ENCODE measurements around the gene PLXNA4.

Gene PLXNA4

GRCh38 chr7:132161533-132161915, 414.7 kb downstream of the PLXNA4 start:
- no peak for DNase-seq (ENCODE audit: low read depth in 4 of 4, low spot score in 1 of 4)

GRCh38 chr7:132160611-132161532, 415.4 kb downstream of the PLXNA4 start:
- DNase-seq (ENCODE audit: low read depth in 4 of 4, low spot score in 1 of 4) = no peak

GRCh38 chr7:132158841-132159240, 417.4 kb downstream of the PLXNA4 start:
- DNase-seq (ENCODE audit: low read depth in 4 of 4, low spot score in 1 of 4) = no peak

GRCh38 chr7:132158166-132158565, 418.1 kb downstream of the PLXNA4 start:
- no peak for DNase-seq (ENCODE audit: low read depth in 4 of 4, low spot score in 1 of 4)

- no peak for DNase-seq (ENCODE audit: low read depth in 4 of 4, low spot score in 1 of 4)
Observed at GRCh38 chr7:132155715-132156114, 420.6 kb downstream of the PLXNA4 start.

- no peak for DNase-seq (ENCODE audit: low read depth in 4 of 4, low spot score in 1 of 4)
Observed at GRCh38 chr7:132154695-132155471, 421.4 kb downstream of the PLXNA4 start.

- DNase-seq (ENCODE audit: low read depth in 4 of 4, low spot score in 1 of 4) = no peak
Observed at GRCh38 chr7:132154248-132154647, 422.0 kb downstream of the PLXNA4 start.

GRCh38 chr7:132152131-132152889, 424.0 kb downstream of the PLXNA4 start:
- DNase-seq (ENCODE audit: low read depth in 4 of 4, low spot score in 1 of 4) = no peak

- no peak for DNase-seq (ENCODE audit: low read depth in 4 of 4, low spot score in 1 of 4)
Observed at GRCh38 chr7:132150711-132151110, 425.6 kb downstream of the PLXNA4 start.

DNA sequence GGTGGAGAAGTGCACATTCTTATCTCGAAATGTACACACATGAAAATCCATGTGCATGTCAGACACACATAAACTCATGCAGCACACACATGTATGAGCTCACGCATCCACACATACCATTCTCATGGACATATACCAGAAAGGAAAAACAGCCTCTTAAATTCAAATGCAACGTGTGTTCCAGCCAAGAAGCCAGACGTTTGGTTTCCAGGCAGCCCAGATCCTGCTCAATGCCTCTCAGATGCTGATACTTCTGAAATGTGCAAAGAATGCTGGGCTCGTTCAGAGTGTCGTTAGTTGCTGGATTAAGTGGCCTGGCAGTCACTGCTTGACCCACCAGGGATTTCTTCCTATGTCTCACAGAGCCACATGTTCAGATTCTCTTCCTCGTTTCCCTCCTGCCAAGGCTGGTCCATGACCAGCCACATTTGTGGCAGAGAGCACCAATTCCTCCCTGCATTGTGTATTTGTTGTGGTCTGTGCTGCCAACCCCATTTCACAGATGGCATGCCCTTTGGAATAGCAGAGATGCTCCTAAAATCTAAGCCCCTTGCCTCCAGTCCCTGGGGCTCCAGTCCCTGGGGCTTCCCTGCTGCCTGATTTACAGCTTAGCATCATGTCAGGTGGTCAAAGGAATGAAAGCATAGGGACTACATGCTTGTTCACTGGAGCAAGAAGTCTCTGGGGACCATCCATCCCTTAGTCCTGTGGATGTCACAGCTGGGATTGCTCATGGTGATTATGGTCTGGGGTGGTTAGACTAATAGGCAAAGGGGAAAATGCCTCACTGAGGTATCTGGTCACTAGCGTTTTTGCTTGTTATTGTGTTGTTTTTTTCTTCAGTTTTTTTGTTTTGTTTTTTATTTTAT, 426.6 kb downstream of the PLXNA4 start:
- no peak for DNase-seq (ENCODE audit: low read depth in 4 of 4, low spot score in 1 of 4)

DNA sequence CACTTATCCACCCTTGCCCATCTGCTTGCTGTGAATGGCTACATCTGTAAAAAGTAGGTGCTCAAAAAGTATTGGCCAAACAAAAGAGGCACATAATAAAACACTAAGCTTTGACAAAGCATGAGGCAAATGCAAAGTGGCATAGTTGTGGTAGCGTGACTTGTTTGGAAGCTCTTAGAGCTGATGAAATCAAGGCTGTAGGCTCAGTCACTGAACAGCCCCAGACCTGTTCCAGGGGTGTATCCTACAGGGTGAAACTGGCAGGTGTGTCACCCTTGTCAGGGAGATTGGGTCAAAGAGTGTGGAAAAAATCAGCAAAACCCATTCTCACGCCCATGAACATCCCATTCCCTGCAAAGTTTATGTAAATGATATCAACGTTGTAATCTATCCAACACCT, 427.4 kb downstream of the PLXNA4 start:
- no peak for DNase-seq (ENCODE audit: low read depth in 4 of 4, low spot score in 1 of 4)

GRCh38 chr7:132145466-132145865, 430.8 kb downstream of the PLXNA4 start:
- DNase-seq (ENCODE audit: low read depth in 4 of 4, low spot score in 1 of 4) = no peak

- DNase-seq (ENCODE audit: low read depth in 4 of 4, low spot score in 1 of 4) = no peak
Observed at GRCh38 chr7:132145063-132145462, 431.2 kb downstream of the PLXNA4 start.

DNA sequence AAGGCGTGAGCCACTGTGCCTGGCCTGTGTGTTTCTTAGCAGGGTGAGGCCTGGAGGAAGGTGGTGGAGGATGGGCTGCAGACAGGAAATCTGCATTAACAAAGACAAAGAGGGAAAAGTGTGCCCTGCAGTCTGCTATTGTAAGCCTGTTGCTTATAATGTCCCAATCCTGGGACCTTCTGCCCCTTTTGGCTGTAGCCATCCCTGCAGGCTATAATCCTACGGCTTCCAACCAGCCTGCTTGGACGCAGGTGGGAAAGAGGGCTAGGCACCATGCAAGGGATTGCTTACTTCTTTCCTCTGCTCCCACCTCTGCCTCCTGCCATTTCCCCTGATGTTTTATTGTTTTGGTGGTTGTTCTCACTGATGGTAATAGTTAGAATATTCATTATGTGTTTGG, 434.3 kb downstream of the PLXNA4 start:
- DNase-seq (ENCODE audit: low read depth in 4 of 4, low spot score in 1 of 4) = no peak

DNA sequence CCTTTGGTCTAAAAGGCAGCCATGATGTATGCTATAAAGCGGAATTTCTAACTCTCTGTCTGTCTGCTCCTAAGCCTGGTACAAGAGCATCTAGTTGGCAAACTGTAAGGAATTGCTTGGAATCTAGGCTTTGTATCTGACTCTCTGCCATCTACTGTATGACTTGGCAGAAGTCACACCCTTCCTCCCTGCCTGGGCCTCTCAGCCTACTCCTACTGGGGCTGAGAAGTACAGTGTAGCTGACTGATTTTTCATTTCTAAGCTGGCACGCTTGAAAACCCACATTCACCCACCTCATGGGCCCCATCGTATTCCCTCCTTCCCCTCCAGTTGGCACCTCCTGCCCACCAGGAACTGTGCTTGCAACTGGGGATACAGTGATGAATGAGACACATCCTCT, 435.2 kb downstream of the PLXNA4 start:
- no peak for DNase-seq (ENCODE audit: low read depth in 4 of 4, low spot score in 1 of 4)

DNA sequence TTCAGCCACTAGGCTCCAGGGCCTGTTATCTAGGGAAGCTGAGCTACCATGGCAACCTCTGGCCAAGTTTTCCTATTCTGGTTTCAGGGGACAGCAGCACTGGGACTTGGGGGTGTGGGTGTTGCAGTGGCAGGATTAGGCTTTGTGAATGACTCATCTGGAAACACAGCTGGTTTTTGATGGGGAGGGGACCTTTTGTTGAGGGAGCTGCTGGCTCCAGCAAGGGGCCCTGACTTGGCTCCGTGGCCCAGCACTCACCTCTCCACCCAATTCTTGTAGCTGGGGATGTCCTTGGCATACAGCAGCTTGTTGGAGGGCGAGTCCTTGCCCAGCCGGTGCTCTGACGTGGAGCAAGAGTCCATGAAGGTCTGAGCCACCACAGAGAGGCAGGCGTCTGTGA, 435.9 kb downstream of the PLXNA4 start:
- DNase-seq (ENCODE audit: low read depth in 4 of 4, low spot score in 1 of 4) = no peak

DNA sequence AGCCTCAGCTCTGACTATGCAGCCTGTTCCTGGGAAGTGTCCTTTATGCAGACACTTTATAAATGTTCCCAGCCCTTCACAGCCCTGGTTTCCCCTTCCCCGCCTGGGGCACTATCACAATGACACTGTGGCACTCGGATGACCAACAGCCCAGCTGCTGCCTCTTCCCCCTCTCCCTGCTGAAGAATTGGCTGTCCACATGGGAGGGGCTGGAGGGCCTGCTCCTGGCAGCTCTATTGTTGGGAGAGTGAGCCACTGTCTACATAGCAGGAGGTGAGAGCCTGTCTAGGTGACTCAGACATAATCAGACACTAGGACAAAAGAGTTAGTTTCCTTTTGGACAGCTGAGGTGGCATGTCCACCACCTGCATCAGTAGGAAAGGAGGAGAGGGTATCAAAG, 437.5 kb downstream of the PLXNA4 start:
- no peak for DNase-seq (ENCODE audit: low read depth in 4 of 4, low spot score in 1 of 4)

DNA sequence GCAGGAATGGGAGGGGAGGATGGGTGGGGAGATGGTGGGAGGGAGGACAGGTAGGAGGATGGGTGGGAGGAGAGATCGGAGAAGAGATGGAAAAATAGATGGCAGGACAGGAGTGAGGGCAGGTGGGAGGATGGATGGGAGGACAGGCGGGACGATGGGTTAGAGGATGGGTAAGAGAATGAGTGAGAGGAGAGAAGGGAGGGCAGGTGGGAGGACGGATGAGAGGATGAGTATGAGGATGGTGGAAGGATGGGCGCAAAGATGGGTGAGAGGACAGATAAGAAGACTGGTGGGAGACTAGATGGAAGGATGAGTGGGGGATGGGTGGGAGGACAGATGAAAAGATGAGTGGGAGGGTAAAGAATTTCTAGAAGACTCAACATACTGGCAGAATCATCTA, 438.6 kb downstream of the PLXNA4 start:
- DNase-seq (ENCODE audit: low read depth in 4 of 4, low spot score in 1 of 4) = no peak

- no peak for DNase-seq (ENCODE audit: low read depth in 4 of 4, low spot score in 1 of 4)
Observed at GRCh38 chr7:132135746-132136385, 440.4 kb downstream of the PLXNA4 start.

DNA sequence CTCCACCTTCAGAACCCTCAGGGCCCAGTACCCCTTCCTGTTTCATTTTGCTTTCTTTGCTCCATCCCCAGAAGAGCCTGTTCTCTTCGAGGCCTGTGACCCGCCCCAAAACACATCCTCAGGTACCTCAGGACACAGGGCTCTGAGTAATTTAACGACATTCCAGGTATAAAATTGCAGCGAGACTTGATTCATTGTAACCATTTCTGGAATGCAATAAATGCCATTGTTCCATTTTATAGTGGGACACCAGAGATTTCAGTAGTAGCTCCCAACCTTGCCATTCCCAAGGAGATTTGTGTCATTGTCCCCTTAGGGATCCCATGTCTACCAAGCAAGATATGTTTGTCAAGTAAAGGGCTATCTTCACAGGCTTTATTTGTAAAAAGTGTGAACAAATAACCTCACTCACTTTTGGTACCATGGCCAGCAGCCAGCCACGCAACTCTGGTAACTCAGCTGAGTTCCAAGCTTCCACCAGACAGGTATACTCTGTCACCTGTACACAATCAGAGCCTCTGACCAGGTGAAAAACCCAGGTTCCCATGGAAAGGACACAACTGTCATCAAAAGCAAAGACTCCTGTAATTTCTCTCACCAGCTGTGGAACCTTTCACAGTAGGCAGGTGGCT, 441.3 kb downstream of the PLXNA4 start:
- no peak for DNase-seq (ENCODE audit: low read depth in 4 of 4, low spot score in 1 of 4)

All from stimulated activated CD4-positive, alpha-beta T cell treated with anti-CD3 and anti-CD28 coated beads, Interleukin-1b, Interleukin-23, amount 100 ng/mL, for 24 hours (primary cell).